Dendritic cell treated with granulocyte-macrophage colony-stimulating factor and Interleukin-4, amounts not matched to agents 40 ng/mL and 50 ng/mL, for 4 days (primary cell): ENCODE measurements around the gene GPR153.

Experiments
- H3K27ac Mint-ChIP-seq: one replicate; pipeline ENCODE4 v1.8.0; 2022; ENCODE audit warnings: mild to moderate bottlenecking, mixed read lengths
- H3K27me3 Mint-ChIP-seq: one replicate; pipeline ENCODE4 v1.8.0; 2022; ENCODE audit warnings: mild to moderate bottlenecking, mixed read lengths
- H3K36me3 Mint-ChIP-seq: one replicate; pipeline ENCODE4 v1.8.0; 2022; ENCODE audit warnings: low read depth, mixed read lengths
- H3K4me1 Mint-ChIP-seq: one replicate; pipeline ENCODE4 v1.8.0; 2022; ENCODE audit warnings: low read depth, mixed read lengths
- H3K4me3 Mint-ChIP-seq: one replicate; pipeline ENCODE4 v1.8.0; 2022; ENCODE audit warnings: mild to moderate bottlenecking, moderate library complexity, mixed read lengths
- H3K9me3 Mint-ChIP-seq: one replicate; pipeline ENCODE4 v1.8.0; 2022; ENCODE audit warnings: mixed read lengths
- intact Hi-C: fragments of 100-400 bp; cut with micrococcal nuclease; formaldehyde crosslinking; loops from one replicate; pipeline ENCODE4 v1.15.0; 2022

GPR153 gene

GRCh38 chr1:6295910-6296309, 35.0 kb upstream of the GPR153 start:
- Mint-ChIP-seq H3K27ac (no peak overlapping the region), H3K9me3 (no peaks in the 10 kb centered on the region), H3K4me1 (no peaks in the 10 kb centered on the region), H3K27me3 (no peaks in the 10 kb centered on the region), H3K36me3 (peaks cover 33% of the 10 kb centered on the region), H3K4me3 (no peak overlapping the region)
- intact Hi-C loops: no loop called here

- no peaks in the 10 kb centered on the region for H3K4me1 Mint-ChIP-seq
- intact Hi-C loops: no loop called here
Measured at GRCh38 chr1:6294890-6295556, 34.1 kb upstream of the GPR153 start.

GRCh38 chr1:6294080-6294889, 33.4 kb upstream of the GPR153 start:
- H3K4me3 Mint-ChIP-seq: no peak overlapping the region
- no peak overlapping the region for H3K27ac Mint-ChIP-seq
- intact Hi-C loops: no loop called here

More at GRCh38 chr1:6294890-6295556, 34.1 kb upstream of the GPR153 start:
- no peaks in the 10 kb centered on the region for H3K9me3 Mint-ChIP-seq
- peaks cover 29% of the 10 kb centered on the region for H3K36me3 Mint-ChIP-seq
- H3K27ac Mint-ChIP-seq: no peak overlapping the region
- no peak overlapping the region for H3K4me3 Mint-ChIP-seq
- H3K27me3 Mint-ChIP-seq: no peaks in the 10 kb centered on the region

GRCh38 chr1:6292102-6292501, 31.2 kb upstream of the GPR153 start:
- Mint-ChIP-seq H3K4me3 (no peak overlapping the region), H3K27me3 (no peaks in the 10 kb centered on the region), H3K27ac (no peak overlapping the region), H3K36me3 (peaks cover 30% of the 10 kb centered on the region), H3K9me3 (no peaks in the 10 kb centered on the region), H3K4me1 (no peaks in the 10 kb centered on the region)
- intact Hi-C loops: no loop called here

More at GRCh38 chr1:6294080-6294889, 33.4 kb upstream of the GPR153 start:
- Mint-ChIP-seq H3K4me1 (no peaks in the 10 kb centered on the region), H3K36me3 (peaks cover 25% of the 10 kb centered on the region), H3K27me3 (no peaks in the 10 kb centered on the region), H3K9me3 (no peaks in the 10 kb centered on the region)

- no peaks in the 10 kb centered on the region for H3K27me3 Mint-ChIP-seq
- intact Hi-C loops: no loop called here
- peaks cover 22% of the 10 kb centered on the region for H3K36me3 Mint-ChIP-seq
- H3K9me3 Mint-ChIP-seq: no peaks in the 10 kb centered on the region
- H3K4me3 Mint-ChIP-seq: no peak overlapping the region
- no peak overlapping the region for H3K27ac Mint-ChIP-seq
- no peaks in the 10 kb centered on the region for H3K4me1 Mint-ChIP-seq
Measured at GRCh38 chr1:6288665-6289064, 27.8 kb upstream of the GPR153 start.

- peaks cover 16% of the 10 kb centered on the region for H3K36me3 Mint-ChIP-seq
- no peaks in the 10 kb centered on the region for H3K27me3 Mint-ChIP-seq
- no peaks in the 10 kb centered on the region for H3K9me3 Mint-ChIP-seq
- intact Hi-C loops: no loop called here
- H3K4me3 Mint-ChIP-seq: no peak overlapping the region
- no peak overlapping the region for H3K27ac Mint-ChIP-seq
- no peaks in the 10 kb centered on the region for H3K4me1 Mint-ChIP-seq
Measured at GRCh38 chr1:6288026-6288425, 27.1 kb upstream of the GPR153 start.

GRCh38 chr1:6287431-6287886, 26.6 kb upstream of the GPR153 start:
- H3K27ac Mint-ChIP-seq: no peak overlapping the region
- no peak overlapping the region for H3K4me3 Mint-ChIP-seq
- peaks cover 5% of the 10 kb centered on the region for H3K4me1 Mint-ChIP-seq
- H3K9me3 Mint-ChIP-seq: no peaks in the 10 kb centered on the region
- no peaks in the 10 kb centered on the region for H3K27me3 Mint-ChIP-seq
- H3K36me3 Mint-ChIP-seq: peaks cover 13% of the 10 kb centered on the region
- intact Hi-C loops: no loop called here

- no peaks in the 10 kb centered on the region for H3K27me3 Mint-ChIP-seq
- H3K4me1 Mint-ChIP-seq: peaks cover 10% of the 10 kb centered on the region
- no peaks in the 10 kb centered on the region for H3K9me3 Mint-ChIP-seq
- no peak overlapping the region for H3K27ac Mint-ChIP-seq
- H3K4me3 Mint-ChIP-seq: no peak overlapping the region
- H3K36me3 Mint-ChIP-seq: peaks cover 13% of the 10 kb centered on the region
- intact Hi-C loops: no loop called here
Measured at GRCh38 chr1:6287029-6287428, 26.1 kb upstream of the GPR153 start.

- peaks cover 13% of the 10 kb centered on the region for H3K36me3 Mint-ChIP-seq
- peaks cover 17% of the 10 kb centered on the region for H3K4me1 Mint-ChIP-seq
- intact Hi-C loops: no loop called here
- H3K27ac Mint-ChIP-seq: no peak overlapping the region
- H3K4me3 Mint-ChIP-seq: no peak overlapping the region
- no peaks in the 10 kb centered on the region for H3K27me3 Mint-ChIP-seq
- no peaks in the 10 kb centered on the region for H3K9me3 Mint-ChIP-seq
Measured at GRCh38 chr1:6286266-6286665, 25.4 kb upstream of the GPR153 start.

GRCh38 chr1:6285336-6285735, 24.4 kb upstream of the GPR153 start:
- Mint-ChIP-seq H3K4me1 (peaks cover 21% of the 10 kb centered on the region), H3K36me3 (peaks cover 13% of the 10 kb centered on the region), H3K4me3 (no peak overlapping the region), H3K9me3 (no peaks in the 10 kb centered on the region), H3K27me3 (no peaks in the 10 kb centered on the region), H3K27ac (no peak overlapping the region)
- intact Hi-C loops: no loop called here

- Mint-ChIP-seq H3K4me3 (no peak overlapping the region), H3K27me3 (no peaks in the 10 kb centered on the region)
- intact Hi-C loops: no loop called here
Measured at GRCh38 chr1:6282577-6283270, 21.8 kb upstream of the GPR153 start.

GRCh38 chr1:6281511-6282402, 20.9 kb upstream of the GPR153 start:
- peak overlapping the region; percentile 71 for H3K27ac Mint-ChIP-seq
- peaks cover 23% of the 10 kb centered on the region for H3K36me3 Mint-ChIP-seq
- intact Hi-C loops: no loop called here
- H3K4me3 Mint-ChIP-seq: no peak overlapping the region
- H3K4me1 Mint-ChIP-seq: peaks cover 21% of the 10 kb centered on the region
- H3K27me3 Mint-ChIP-seq: no peaks in the 10 kb centered on the region
- no peaks in the 10 kb centered on the region for H3K9me3 Mint-ChIP-seq

More at GRCh38 chr1:6282577-6283270, 21.8 kb upstream of the GPR153 start:
- Mint-ChIP-seq H3K27ac (no peak overlapping the region), H3K36me3 (peaks cover 28% of the 10 kb centered on the region), H3K4me1 (peaks cover 21% of the 10 kb centered on the region), H3K9me3 (no peaks in the 10 kb centered on the region)

- intact Hi-C loops: no loop called here
- Mint-ChIP-seq H3K4me1 (peaks cover 21% of the 10 kb centered on the region), H3K27me3 (no peaks in the 10 kb centered on the region), H3K27ac (peak overlapping the region; percentile 71), H3K36me3 (peaks cover 21% of the 10 kb centered on the region), H3K9me3 (no peaks in the 10 kb centered on the region), H3K4me3 (no peak overlapping the region)
Measured at GRCh38 chr1:6280761-6281451, 20.0 kb upstream of the GPR153 start.
